H9 (cell line): ENCODE measurements around the gene PARVB. TPM values are rescaled to one million over a fixed set of nuclear protein-coding genes. Genes with fewer than 3 reads are reported as not detected.
"Not testable (repeated sequence)": the region's sequence is repeated elsewhere in the genome, so short reads cannot be mapped to it uniquely, and the experiment has no call there.

ENCODE experiments used
- DNase-seq: peaks from one replicate; pipeline ENCODE4 v3.0.0-alpha.2; 2017
- H2AFZ ChIP-seq: one replicate; pipeline ENCODE4 v1.6.1; 2013; ENCODE audit warnings: mild to moderate bottlenecking, low read length, control low read depth, moderate library complexity
- H2AK5ac ChIP-seq: 2 replicates; pipeline ENCODE4 v1.6.1; 2013; ENCODE audit warnings: low read length, control low read depth, mixed read lengths; ENCODE audit not compliant: insufficient read length
- H2BK120ac ChIP-seq: one replicate; pipeline ENCODE4 v1.6.1; 2013; ENCODE audit warnings: low read depth, mild to moderate bottlenecking, low read length, control low read depth, inconsistent platforms; ENCODE audit not compliant: poor library complexity, severe bottlenecking
- H2BK12ac ChIP-seq: 2 replicates; pipeline ENCODE4 v1.6.1; 2013; ENCODE audit warnings: low read length, control low read depth, mixed read lengths, low read depth; ENCODE audit not compliant: insufficient read length
- H2BK15ac ChIP-seq: 2 replicates; pipeline ENCODE4 v1.6.1; 2013; ENCODE audit warnings: low read depth, low read length, control low read depth
- H2BK20ac ChIP-seq: one replicate; pipeline ENCODE4 v1.6.1; 2013; ENCODE audit warnings: low read depth, mild to moderate bottlenecking, low read length, control low read depth, inconsistent platforms; ENCODE audit not compliant: poor library complexity, severe bottlenecking
- H2BK5ac ChIP-seq: 2 replicates; pipeline ENCODE4 v1.6.1; 2013; ENCODE audit warnings: low read length, control low read depth, mixed read lengths; ENCODE audit not compliant: insufficient read length
- H3K14ac ChIP-seq: 2 replicates; pipeline ENCODE4 v1.6.1; 2013; ENCODE audit warnings: low read length, control low read depth; ENCODE audit not compliant: insufficient read depth
- H3K18ac ChIP-seq: 2 replicates; pipeline ENCODE4 v1.6.1; 2013; ENCODE audit warnings: low read depth, mild to moderate bottlenecking, mixed read lengths, low read length, control low read depth; ENCODE audit not compliant: insufficient read length
- H3K23ac ChIP-seq: 2 replicates; pipeline ENCODE4 v1.6.1; 2013; ENCODE audit warnings: low read length, control low read depth, mixed read lengths, low read depth; ENCODE audit not compliant: insufficient read length
- H3K23me2 ChIP-seq: 2 replicates; pipeline ENCODE4 v1.6.1; 2013; ENCODE audit warnings: low read depth, mild to moderate bottlenecking, mixed read lengths, low read length, control low read depth; ENCODE audit not compliant: insufficient read length, poor library complexity, severe bottlenecking
- H3K27ac ChIP-seq: 2 replicates; pipeline ENCODE4 v1.5.1; 2013; ENCODE audit warnings: low read length, control low read depth, mixed read lengths, low read depth; ENCODE audit not compliant: insufficient read length
- H3K27me3 ChIP-seq: 2 replicates; pipeline ENCODE4 v1.6.1; 2013; ENCODE audit warnings: low read length, control low read depth, inconsistent platforms; ENCODE audit not compliant: insufficient read depth
- H3K4ac ChIP-seq: 2 replicates; pipeline ENCODE4 v1.6.1; 2013; ENCODE audit warnings: low read depth, mild to moderate bottlenecking, control low read depth, inconsistent platforms, low read length, moderate library complexity
- H3K4me1 ChIP-seq: 2 replicates; pipeline ENCODE4 v1.6.1; 2013; ENCODE audit warnings: low read length, control low read depth, inconsistent platforms; ENCODE audit not compliant: insufficient read depth
- H3K4me2 ChIP-seq: 2 replicates; pipeline ENCODE4 v1.6.1; 2013; ENCODE audit warnings: low read length, control low read depth, mixed read lengths; ENCODE audit not compliant: insufficient read length, insufficient read depth
- H3K56ac ChIP-seq: 2 replicates; pipeline ENCODE4 v1.6.1; 2013; ENCODE audit warnings: low read depth, mild to moderate bottlenecking, mixed read lengths, low read length, control low read depth; ENCODE audit not compliant: insufficient read length
- H3K79me1 ChIP-seq: 2 replicates; pipeline ENCODE4 v1.6.1; 2013; ENCODE audit warnings: low read depth, mild to moderate bottlenecking, moderate library complexity, low read length, control low read depth, inconsistent platforms; ENCODE audit not compliant: insufficient read depth, poor library complexity, severe bottlenecking
- H3K79me2 ChIP-seq: 2 replicates; pipeline ENCODE4 v1.6.1; 2013; ENCODE audit warnings: low read length, control low read depth, inconsistent platforms; ENCODE audit not compliant: insufficient read depth
- H3K9ac ChIP-seq: 2 replicates; pipeline ENCODE4 v1.6.1; 2013; ENCODE audit warnings: low read length, control low read depth, mixed read lengths; ENCODE audit not compliant: insufficient read length; ENCODE audit errors: extremely low read depth
- H3K9me3 ChIP-seq: one replicate; pipeline ENCODE4 v1.6.1; 2013; ENCODE audit warnings: low read depth, low read length, inconsistent platforms; ENCODE audit not compliant: control insufficient read depth
- H3T11ph ChIP-seq: one replicate; pipeline ENCODE4 v1.6.1; 2013; ENCODE audit warnings: mild to moderate bottlenecking, low read length, control low read depth, inconsistent platforms
- H4K20me1 ChIP-seq: one replicate; pipeline ENCODE4 v1.6.1; 2013; ENCODE audit not compliant: control insufficient read depth, insufficient read length, insufficient read depth
- H4K5ac ChIP-seq: 2 replicates; pipeline ENCODE4 v1.6.1; 2013; ENCODE audit warnings: low read depth, mild to moderate bottlenecking, mixed read lengths, low read length, control low read depth; ENCODE audit not compliant: insufficient read length
- H4K8ac ChIP-seq: replicated peaks from 2 replicates; pipeline ENCODE4 v1.6.1; 2013; ENCODE audit warnings: low read length, control low read depth, mixed read lengths, low read depth; ENCODE audit not compliant: insufficient read length
- H4K91ac ChIP-seq: 2 replicates; pipeline ENCODE4 v1.6.1; 2013; ENCODE audit warnings: low read depth, mild to moderate bottlenecking, moderate library complexity, mixed read lengths, low read length, control low read depth; ENCODE audit not compliant: insufficient read length
- H3K27ac Mint-ChIP-seq, 3 experiments: 2 replicates in 2 of 3; 3 replicates in 1 of 3; pipeline ENCODE4 v1.8.0; 2020 to 2021; ENCODE audit warnings: mixed read lengths in 3 of 3, mild to moderate bottlenecking in 1 of 3, moderate library complexity in 1 of 3
- H3K27me3 Mint-ChIP-seq: 2 replicates; pipeline ENCODE4 v1.8.0; 2021; ENCODE audit warnings: low read depth, mild to moderate bottlenecking, moderate library complexity, mixed read lengths
- H3K36me3 Mint-ChIP-seq, 3 experiments: 2 replicates in 2 of 3; 3 replicates in 1 of 3; pipeline ENCODE4 v1.8.0; 2020 to 2021; ENCODE audit warnings: low read depth in 3 of 3, mixed read lengths in 3 of 3; ENCODE audit not compliant: insufficient read depth in 1 of 3
- H3K4me1 Mint-ChIP-seq, 2 experiments: 2 replicates each; pipeline ENCODE4 v1.8.0; 2020; ENCODE audit warnings: mixed read lengths in 2 of 2
- H3K4me3 Mint-ChIP-seq, 2 experiments: 2 replicates in 1 of 2; 3 replicates in 1 of 2; pipeline ENCODE4 v1.8.0; 2020 to 2021; ENCODE audit warnings: mild to moderate bottlenecking in 2 of 2, mixed read lengths in 2 of 2, moderate library complexity in 1 of 2
- H3K9me3 Mint-ChIP-seq, 2 experiments: 2 replicates in 1 of 2; 3 replicates in 1 of 2; pipeline ENCODE4 v1.8.0; 2020; ENCODE audit warnings: mild to moderate bottlenecking in 2 of 2, mixed read lengths in 2 of 2, moderate library complexity in 1 of 2
- CTCF ChIP-seq: fragments of 200-600 bp; sonication (generic); conservative IDR thresholded peaks from 3 replicates; pipeline ENCODE4 v1.8.0; 2021; ENCODE audit warnings: antibody characterized with exemption, mild to moderate bottlenecking
- WGBS: extraction: QIAGEN DNeasy Blood & Tissue Kit; methylation state at CpG from one replicate; pipeline ENCODE4 v1.1.7; 2013; ENCODE audit warnings: missing lambda C conversion rate, low lambda C conversion rate, mixed read lengths; ENCODE audit not compliant: insufficient read length; ENCODE audit errors: extremely low coverage; 5-methylcytosine and 5-hydroxymethylcytosine counted together
- total RNA-seq: library from RNA; stranded (reverse); gene quantifications from 2 replicates; pipeline ENCODE4 v1.2.1, GENCODE V29; 2021

Gene PARVB
- total RNA-seq, 1 experiment from 2014 or later = 15.6 TPM

DNA sequence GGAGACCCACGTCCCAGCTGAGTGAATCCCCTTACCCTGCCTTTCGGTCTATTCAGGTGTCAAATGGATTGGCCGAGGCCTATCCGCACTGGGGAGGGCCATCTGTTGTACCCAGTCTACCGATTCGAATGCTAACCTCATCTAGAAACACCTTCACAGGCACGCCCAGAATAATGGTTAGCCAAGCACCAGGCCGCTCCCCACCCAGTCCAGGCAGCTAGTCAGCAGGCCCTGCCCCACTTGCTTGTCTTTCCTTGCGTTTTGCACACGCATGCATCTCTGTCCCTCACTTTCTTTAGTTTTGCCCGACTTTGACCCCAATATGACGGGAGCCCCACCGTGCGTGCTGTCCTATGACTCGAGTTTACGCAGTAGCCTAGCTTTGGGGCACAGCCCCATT is 31.7 kb downstream of the PARVB start:
- H3K9me3 Mint-ChIP-seq = peaks cover 5 to 6% of the 10 kb centered on the region in 2 experiments; a peak in 2 of 5 replicates
- H4K5ac ChIP-seq = no peak overlapping the region
- no peak overlapping the region for H4K8ac ChIP-seq
- H2BK15ac ChIP-seq = no peak overlapping the region
- H3K4ac ChIP-seq = no peak overlapping the region
- no peak overlapping the region for H3K18ac ChIP-seq
- H2BK5ac ChIP-seq = no peak overlapping the region
- no CpG with 5 or more reads among the region's 16 CpGs for WGBS
- no peak overlapping the region for H2BK12ac ChIP-seq
- H3K4me2 ChIP-seq = no peak overlapping the region
- H3K27ac ChIP-seq = no peak overlapping the region
- no peaks in the 10 kb centered on the region for H4K20me1 ChIP-seq
- DNase-seq = no peak
- H3K56ac ChIP-seq = no peak overlapping the region
- no peaks in the 10 kb centered on the region for H3K79me1 ChIP-seq
- no peak overlapping the region for H2AK5ac ChIP-seq
- H3K36me3 Mint-ChIP-seq = peaks cover 0 to 6% (median 0%) of the 10 kb centered on the region in 3 experiments; a peak in 4 of 7 replicates
- no peaks in the 10 kb centered on the region for H3K9me3 ChIP-seq
- H2BK20ac ChIP-seq = no peak overlapping the region
- no peak overlapping the region for H2AFZ ChIP-seq
- H3K27me3 Mint-ChIP-seq = peaks cover 2% of the 10 kb centered on the region
- H3K23me2 ChIP-seq = no peaks in the 10 kb centered on the region
- no peaks in the 10 kb centered on the region for H3K79me2 ChIP-seq
- no peak overlapping the region for H3K4me3 Mint-ChIP-seq
- H3K4me1 ChIP-seq = 0 out of 2 replicates have a peak, but pooled peaks cover 2% of the 10 kb centered on the region
- no peak overlapping the region for H3K9ac ChIP-seq
- no peak for TF ChIP-seq CTCF
- H3T11ph ChIP-seq = no peak overlapping the region
- H3K27me3 ChIP-seq = no peaks in the 10 kb centered on the region
- H3K14ac ChIP-seq = no peak overlapping the region; the same call in 1 of the 2 replicates
- H4K91ac ChIP-seq = no peak overlapping the region
- no peak overlapping the region; a peak in 1 of 7 replicates for H3K27ac Mint-ChIP-seq
- peaks cover 21 to 26% of the 10 kb centered on the region in 2 experiments for H3K4me1 Mint-ChIP-seq
- no peak overlapping the region for H2BK120ac ChIP-seq
- no peak overlapping the region for H3K23ac ChIP-seq

GRCh38 chr22:44056649-44057048 is 32.5 kb downstream of the PARVB start:
- not testable (repeated sequence) for H3K27ac ChIP-seq, H2BK15ac ChIP-seq, H3T11ph ChIP-seq, DNase-seq, H4K8ac ChIP-seq, H3K4me2 ChIP-seq, H3K56ac ChIP-seq, H3K4me1 ChIP-seq, H3K27me3 ChIP-seq, H2BK12ac ChIP-seq, H3K9ac ChIP-seq, H3K23me2 ChIP-seq, H2BK5ac ChIP-seq, H3K79me1 ChIP-seq, H3K27ac Mint-ChIP-seq, H3K23ac ChIP-seq, H3K9me3 ChIP-seq, H3K18ac ChIP-seq, H2AFZ ChIP-seq, H2AK5ac ChIP-seq, H4K5ac ChIP-seq, H3K14ac ChIP-seq, H2BK20ac ChIP-seq, H3K4me3 Mint-ChIP-seq, H3K79me2 ChIP-seq, H4K20me1 ChIP-seq, H3K9me3 Mint-ChIP-seq, H4K91ac ChIP-seq, H2BK120ac ChIP-seq, H3K36me3 Mint-ChIP-seq, H3K27me3 Mint-ChIP-seq, H3K4ac ChIP-seq
- no CpG with 5 or more reads among the region's 4 CpGs for WGBS
- peaks cover 14 to 18% of the 10 kb centered on the region in 2 experiments for H3K4me1 Mint-ChIP-seq
